OCI-LY1 (cell line): ENCODE results near the gene POU6F2.

Source experiments
- H2AFZ ChIP-seq: fragments of 200-600 bp; sonication (generic), shearing (Covaris generic); 2 replicates; pipeline ENCODE4 v1.6.0; 2014; ENCODE audit warnings: antibody characterized with exemption, mild to moderate bottlenecking, low read length
- H3F3A ChIP-seq: fragments of 200-600 bp; sonication (generic), shearing (Covaris generic); 2 replicates; pipeline ENCODE4 v1.6.0; 2014; ENCODE audit warnings: mild to moderate bottlenecking, antibody characterized with exemption, low read length, moderate library complexity; ENCODE audit not compliant: insufficient read depth
- H3K27ac ChIP-seq: fragments of 200-600 bp; sonication (generic); 2 replicates; pipeline ENCODE4 v1.5.1; 2014; ENCODE audit warnings: low read length, mixed run types, mild to moderate bottlenecking, low read depth; ENCODE audit not compliant: poor library complexity, severe bottlenecking
- H3K27me3 ChIP-seq: fragments of 200-600 bp; sonication (generic); 2 replicates; pipeline ENCODE4 v1.6.0; 2014; ENCODE audit warnings: antibody characterized with exemption, mild to moderate bottlenecking, low read length, moderate library complexity; ENCODE audit not compliant: insufficient read depth
- H3K36me3 ChIP-seq: fragments of 200-600 bp; sonication (generic); 2 replicates; pipeline ENCODE4 v1.6.1; 2014; ENCODE audit warnings: mild to moderate bottlenecking, antibody characterized with exemption, low read length, moderate library complexity, mixed read lengths; ENCODE audit not compliant: insufficient read depth
- H3K4me1 ChIP-seq: fragments of 200-600 bp; sonication (generic); 2 replicates; pipeline ENCODE4 v1.5.1; 2014; ENCODE audit warnings: mild to moderate bottlenecking, low read length, moderate library complexity; ENCODE audit not compliant: insufficient read depth, severe bottlenecking
- H3K4me2 ChIP-seq: fragments of 200-600 bp; sonication (generic), shearing (Covaris generic); 2 replicates; pipeline ENCODE4 v1.6.1; 2014; ENCODE audit warnings: low read length
- H3K4me3 ChIP-seq: fragments of 200-600 bp; sonication (generic); 2 replicates; pipeline ENCODE4 v1.5.1; 2014; ENCODE audit warnings: low read length, low read depth, mild to moderate bottlenecking, mixed read lengths; ENCODE audit not compliant: poor library complexity, severe bottlenecking
- H3K79me2 ChIP-seq: fragments of 200-600 bp; shearing (Covaris generic); 2 replicates; pipeline ENCODE4 v1.6.1; 2016; ENCODE audit warnings: mixed run types, low read length, mixed read lengths; ENCODE audit not compliant: insufficient read depth
- H3K9ac ChIP-seq: fragments of 200-600 bp; sonication (generic), shearing (Covaris generic); 2 replicates; pipeline ENCODE4 v1.6.1; 2014; ENCODE audit warnings: mild to moderate bottlenecking, low read length, mixed read lengths
- H3K9me2 ChIP-seq: fragments of 200-600 bp; sonication (generic), shearing (Covaris generic); 2 replicates; pipeline ENCODE4 v1.6.1; 2014; ENCODE audit warnings: low read depth, mild to moderate bottlenecking, low read length, mixed read lengths
- H3K9me3 ChIP-seq: fragments of 200-600 bp; shearing (Covaris generic); 2 replicates; pipeline ENCODE4 v1.6.1; 2014; ENCODE audit warnings: low read length, mixed read lengths
- H4K20me1 ChIP-seq: fragments of 200-600 bp; sonication (generic), shearing (Covaris generic); 2 replicates; pipeline ENCODE4 v1.6.0; 2016; ENCODE audit warnings: mild to moderate bottlenecking, low read length; ENCODE audit not compliant: insufficient read depth
- CTCF ChIP-seq: fragments of 200-600 bp; sonication (generic), shearing (Covaris generic); IDR thresholded peaks from 2 replicates; pipeline ENCODE4 v1.5.1; 2017; ENCODE audit warnings: mild to moderate bottlenecking, antibody characterized with exemption, low read length, moderate library complexity, mixed read lengths
- EZH2 ChIP-seq: fragments of 200-600 bp; sonication (generic), shearing (Covaris generic); IDR thresholded peaks from 2 replicates; pipeline ENCODE4 v1.8.0; 2017; ENCODE audit warnings: borderline replicate concordance, mixed run types, mild to moderate bottlenecking, antibody characterized with exemption, low read length, moderate library complexity, mixed read lengths

POU6F2 gene

GRCh38 chr7:39421251-39421650, 443.5 kb downstream of the POU6F2 start:
- Histone ChIP-seq H3K4me1 (no peaks in the 10 kb centered on the region), H3K9me3 (no peaks in the 10 kb centered on the region), H3K36me3 (no peaks in the 10 kb centered on the region), H3K79me2 (no peaks in the 10 kb centered on the region), H3K9me2 (no peaks in the 10 kb centered on the region), H3K4me3 (no peak overlapping the region), H3K27me3 (no peaks in the 10 kb centered on the region), H4K20me1 (no peaks in the 10 kb centered on the region), H2AFZ (no peak overlapping the region), H3K4me2 (no peak overlapping the region), H3K27ac (no peak overlapping the region), H3K9ac (no peak overlapping the region), H3F3A (no peaks in the 10 kb centered on the region)
- TF ChIP-seq CTCF (no peak), EZH2 (no peak)

GRCh38 chr7:39421661-39422060, 444.0 kb downstream of the POU6F2 start:
- Histone ChIP-seq H3K9me3 (no peaks in the 10 kb centered on the region), H4K20me1 (no peaks in the 10 kb centered on the region), H3K79me2 (no peaks in the 10 kb centered on the region), H3K4me3 (no peak overlapping the region), H3K36me3 (no peaks in the 10 kb centered on the region), H3K9ac (no peak overlapping the region), H3K4me2 (no peak overlapping the region), H3F3A (no peaks in the 10 kb centered on the region), H3K4me1 (no peaks in the 10 kb centered on the region), H3K9me2 (no peaks in the 10 kb centered on the region), H3K27me3 (no peaks in the 10 kb centered on the region), H3K27ac (no peak overlapping the region), H2AFZ (no peak overlapping the region)
- no peak for TF ChIP-seq CTCF
- TF ChIP-seq EZH2: no peak

GRCh38 chr7:39428221-39428620, 450.5 kb downstream of the POU6F2 start:
- H3K9me2 ChIP-seq: no peaks in the 10 kb centered on the region
- no peak overlapping the region for H3K4me3 ChIP-seq
- H3K27me3 ChIP-seq: no peaks in the 10 kb centered on the region
- H3K27ac ChIP-seq: no peak overlapping the region
- H3K79me2 ChIP-seq: no peaks in the 10 kb centered on the region
- H3K9ac ChIP-seq: no peak overlapping the region
- H3K4me2 ChIP-seq: no peak overlapping the region
- no peaks in the 10 kb centered on the region for H3F3A ChIP-seq
- TF ChIP-seq EZH2 (no peak), CTCF (no peak)
- H3K36me3 ChIP-seq: no peaks in the 10 kb centered on the region
- H4K20me1 ChIP-seq: no peaks in the 10 kb centered on the region
- H3K9me3 ChIP-seq: no peaks in the 10 kb centered on the region
- no peaks in the 10 kb centered on the region for H3K4me1 ChIP-seq
- no peak overlapping the region for H2AFZ ChIP-seq
